HG02610 (cell line): ENCODE results near the gene TREH.
"Not testable (repeated sequence)": the region's sequence is repeated elsewhere in the genome, so short reads cannot be mapped to it uniquely, and the experiment has no call there.

ENCODE experiments used
- ATAC-seq: cut with Tn5 transposase; IDR thresholded peaks from one replicate; pipeline ENCODE4 v1.9.1; 2021; ENCODE audit warnings: mild to moderate bottlenecking, moderate library complexity; ENCODE audit not compliant: unreplicated experiment

TREH gene

DNA sequence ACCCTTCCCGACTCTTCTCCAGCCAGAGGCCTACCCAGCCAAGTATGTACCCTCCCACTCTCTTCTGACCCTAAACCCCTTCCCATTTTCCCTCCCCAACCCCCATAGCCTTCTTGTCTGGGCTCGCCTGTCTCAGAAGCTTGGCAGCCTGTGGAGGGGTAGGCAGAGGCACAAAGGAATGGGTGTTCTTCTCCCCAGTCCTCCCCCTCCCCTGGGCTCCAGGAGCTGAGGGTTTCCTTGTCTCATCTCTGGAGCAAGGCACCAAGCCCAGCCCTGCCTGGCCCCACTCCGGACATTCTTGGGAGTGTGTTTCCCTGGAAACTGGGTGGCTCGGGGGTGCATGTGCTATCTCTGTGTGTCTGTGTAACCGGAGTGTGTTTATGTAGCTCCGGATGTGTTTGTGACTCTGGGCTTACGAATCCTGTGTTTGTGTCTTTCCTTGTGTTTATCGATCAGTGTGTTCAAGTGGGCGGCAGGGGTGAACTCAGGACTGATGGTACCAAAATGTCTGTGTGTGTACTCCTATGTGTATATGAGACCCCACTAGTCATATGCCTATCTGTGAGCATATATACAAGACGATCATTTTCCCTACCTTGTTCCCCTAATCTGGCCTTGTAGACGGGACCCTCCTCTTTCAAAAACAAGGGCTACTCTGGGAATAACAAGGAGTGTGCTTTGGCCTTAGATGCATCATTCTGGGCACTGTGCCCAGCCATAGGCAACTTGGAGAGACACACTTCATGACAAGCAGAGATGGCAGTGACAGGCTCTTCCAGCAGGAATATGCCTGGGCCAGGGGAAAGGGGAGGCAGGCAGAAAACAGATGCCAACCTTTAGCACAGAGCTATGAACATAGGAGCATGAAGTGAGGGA, 61.1 kb downstream of the TREH start:
- no peak for ATAC-seq

DNA sequence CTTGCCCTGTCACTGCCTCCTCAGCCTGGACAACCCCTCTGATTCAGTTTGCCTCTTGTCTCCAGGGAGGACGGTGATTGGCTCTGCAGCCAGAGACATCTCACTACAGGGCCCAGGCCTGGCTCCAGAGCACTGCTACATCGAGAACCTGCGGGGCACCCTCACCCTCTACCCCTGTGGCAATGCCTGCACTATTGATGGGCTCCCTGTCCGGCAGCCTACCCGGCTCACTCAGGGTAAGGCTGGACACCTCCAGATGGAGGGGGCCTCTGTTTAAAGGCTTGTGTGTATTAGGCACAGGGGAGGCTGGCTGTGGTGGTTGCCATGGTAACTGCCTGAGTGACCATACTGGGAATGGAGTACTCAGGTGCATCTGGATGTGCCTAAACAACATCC, 63.5 kb downstream of the TREH start:
- ATAC-seq, result no peak

DNA sequence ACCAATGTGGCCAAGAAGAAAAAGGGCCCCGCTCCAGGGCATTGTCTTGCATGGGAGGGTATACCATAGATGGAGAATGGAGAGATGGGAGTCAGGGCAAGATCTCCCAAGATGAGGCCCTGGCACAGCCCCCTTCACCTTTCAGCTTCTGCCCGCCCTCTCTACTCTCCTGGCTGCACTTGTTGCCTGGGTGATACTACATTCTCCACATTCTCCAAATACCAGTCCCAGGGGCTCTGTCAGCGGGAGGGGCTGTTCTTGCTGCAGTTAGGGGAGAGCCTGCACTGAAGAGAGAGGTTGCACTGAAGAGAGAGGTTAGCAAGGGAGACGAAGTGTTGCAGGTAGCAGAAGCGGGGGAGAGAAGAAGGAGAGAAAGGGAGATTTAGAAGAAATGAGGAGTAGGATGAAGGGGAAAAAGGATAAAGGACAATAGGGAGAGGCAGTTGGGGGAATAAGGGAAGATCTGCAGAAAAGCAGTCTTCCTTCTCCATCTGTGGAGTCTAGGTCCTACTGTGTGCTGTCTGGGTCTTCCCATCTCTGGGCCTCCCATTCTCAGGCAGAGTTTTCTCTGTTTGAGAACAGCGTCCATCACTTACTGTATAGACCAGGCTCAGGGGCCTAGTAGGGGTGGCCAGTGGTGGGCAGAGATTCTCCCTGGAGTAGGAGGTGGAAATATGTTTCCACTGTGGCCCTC, 64.0 kb downstream of the TREH start:
- no peak for ATAC-seq

DNA sequence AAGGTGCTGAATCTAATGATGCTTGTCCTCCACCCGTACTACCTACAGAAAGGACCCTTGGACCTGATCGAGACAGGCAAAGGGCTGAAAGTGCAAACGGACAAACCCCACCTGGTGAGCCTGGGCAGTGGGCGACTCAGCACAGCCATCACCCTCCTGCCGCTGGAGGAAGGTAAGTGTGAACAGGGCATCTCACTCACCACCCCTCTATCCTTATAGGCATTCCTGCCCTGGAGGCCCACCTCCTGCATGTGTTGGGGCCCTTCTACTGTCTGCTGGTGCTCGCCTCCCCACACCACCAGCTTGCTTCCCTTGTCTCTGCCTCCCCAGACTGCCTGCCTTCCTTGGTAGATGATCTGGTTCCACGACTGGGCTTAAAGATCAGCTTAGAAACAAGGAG, 64.9 kb downstream of the TREH start:
- no peak for ATAC-seq

DNA sequence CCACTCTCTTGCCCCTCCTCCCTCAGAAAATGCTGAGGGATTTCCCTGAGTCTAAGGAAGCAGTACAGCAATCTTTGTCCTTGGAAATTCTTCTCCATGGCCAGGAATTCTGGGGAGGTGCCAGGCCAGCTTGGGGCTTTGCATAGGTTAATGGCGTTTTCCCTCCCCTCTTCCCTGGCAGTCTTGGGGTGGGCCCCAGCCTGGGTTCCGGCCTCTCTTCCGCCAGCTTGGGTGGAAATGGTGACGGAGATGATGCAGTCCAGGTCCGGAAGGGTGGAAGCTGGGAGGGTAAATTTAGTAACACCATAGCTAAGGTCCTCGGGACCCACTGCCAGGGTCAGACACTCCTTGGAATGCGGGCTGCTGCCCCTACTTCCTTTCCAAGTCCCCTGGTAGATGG, 67.1 kb downstream of the TREH start:
- no peak for ATAC-seq

DNA sequence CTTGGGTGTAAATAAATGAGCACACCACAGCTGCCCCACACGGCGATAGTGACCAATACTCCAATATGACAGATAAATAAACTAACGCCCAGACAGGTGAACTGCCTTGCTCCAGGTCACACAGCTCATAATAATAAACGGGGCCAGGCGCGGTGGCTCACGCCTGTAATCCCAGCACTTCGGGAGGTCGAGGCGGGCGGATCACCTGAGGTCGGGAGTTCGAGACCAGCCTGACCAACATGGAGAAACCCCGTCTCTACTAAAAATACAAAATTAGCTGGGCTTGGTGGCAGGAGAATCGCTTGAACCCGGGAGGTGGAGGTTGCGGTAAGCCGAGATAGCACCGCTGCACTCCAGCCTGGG, 68.0 kb downstream of the TREH start:
- not testable (repeated sequence) for ATAC-seq

DNA sequence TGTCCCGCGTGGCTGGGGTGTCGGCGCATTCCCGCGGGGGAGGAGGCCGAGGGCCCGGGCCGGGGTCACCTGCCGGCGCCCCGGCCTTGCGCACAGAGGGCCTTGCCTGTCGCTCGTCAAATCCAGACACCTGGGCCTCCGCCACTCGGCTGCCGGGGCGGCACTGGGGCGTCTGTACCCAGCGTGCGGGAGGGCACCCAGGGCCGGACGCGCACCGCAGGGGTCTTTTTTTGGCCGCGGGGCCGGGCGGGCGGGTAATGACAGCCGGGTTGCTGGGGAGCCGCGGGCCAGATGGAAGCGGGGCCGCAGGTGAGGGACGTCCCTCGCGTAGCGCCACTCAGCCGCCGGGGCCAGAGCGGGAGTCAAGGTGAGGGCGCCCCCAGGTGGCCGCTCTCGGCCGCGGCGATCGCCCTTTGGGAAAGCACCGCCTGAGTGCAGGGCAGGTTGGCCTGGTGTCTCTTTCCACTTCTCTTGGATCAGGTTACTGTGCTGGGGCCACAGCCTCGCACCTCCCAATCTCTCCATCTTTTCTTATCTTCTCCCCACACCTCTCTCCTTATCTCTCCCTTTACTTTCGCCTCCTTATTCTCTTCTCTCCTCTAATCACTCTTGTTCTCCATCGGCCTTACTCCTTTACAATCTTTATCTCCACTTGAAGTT, 68.5 kb downstream of the TREH start:
- ATAC-seq, result no peak

DNA sequence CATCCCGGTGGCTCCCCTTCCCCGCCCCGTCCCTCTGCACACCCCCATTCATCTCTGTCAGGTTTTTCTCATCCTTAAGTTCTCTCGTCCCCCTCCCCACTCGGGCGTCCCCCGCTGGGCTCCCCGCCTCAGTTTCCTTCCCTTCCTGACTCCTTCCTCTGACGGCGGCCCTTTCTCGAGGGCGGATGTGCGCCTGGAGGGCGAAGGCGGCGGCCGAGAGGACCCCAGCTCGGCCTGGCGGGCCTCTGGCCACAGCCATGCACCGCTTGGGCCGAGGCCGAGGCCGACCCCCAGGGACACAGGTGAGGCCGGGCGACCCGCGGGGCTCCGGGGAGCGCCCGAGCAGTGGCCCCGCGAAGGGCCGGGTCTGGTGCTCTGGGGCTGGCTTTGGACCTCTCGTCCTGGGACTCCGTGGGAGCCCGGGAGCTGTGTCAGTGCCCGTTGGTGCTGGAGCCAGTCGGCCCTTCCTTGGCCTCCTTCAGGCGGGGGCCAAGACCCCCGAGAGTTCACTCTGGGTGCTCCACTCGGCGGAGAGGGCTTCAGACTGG, 69.2 kb downstream of the TREH start:
- no peak for ATAC-seq

DNA sequence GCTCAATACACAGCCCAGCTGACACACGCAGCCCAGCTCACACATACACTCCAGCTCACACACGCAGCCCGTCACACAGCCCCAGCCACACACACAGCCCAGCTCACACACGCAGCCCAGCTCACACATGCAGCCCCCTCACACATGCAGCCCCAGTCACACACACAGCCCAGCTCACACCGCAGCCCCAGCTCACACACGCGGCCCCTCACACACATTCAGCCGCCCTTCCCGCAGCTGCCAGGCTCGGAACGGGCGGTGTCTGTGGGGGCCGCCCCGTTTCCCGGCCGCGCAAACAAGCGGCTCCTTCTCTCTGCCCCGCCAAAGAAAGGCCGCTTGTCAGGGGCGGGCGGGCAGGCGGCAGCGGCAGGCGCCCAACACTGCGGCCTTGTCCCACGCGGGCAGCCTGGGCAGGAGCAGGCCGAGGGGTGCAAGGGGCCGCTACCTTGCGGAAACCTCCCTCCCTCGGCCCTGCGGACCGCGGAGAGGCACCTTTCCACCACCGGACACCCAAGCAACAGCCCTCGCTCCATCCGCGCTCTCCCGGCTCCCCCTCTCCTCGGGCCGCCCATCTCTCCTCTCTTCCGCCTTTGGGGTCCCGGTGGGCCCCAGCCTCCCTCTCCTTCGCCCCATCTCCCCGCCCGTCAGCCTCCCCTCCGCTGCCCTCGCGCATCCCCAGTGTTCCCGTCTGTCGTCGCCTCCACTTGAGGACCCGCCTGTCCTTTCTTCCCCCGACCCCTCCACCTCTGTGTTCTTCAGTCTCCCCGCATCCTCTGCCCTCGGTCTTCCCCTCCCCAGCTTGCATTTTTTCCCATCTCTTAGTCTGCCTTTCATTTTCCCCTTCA, 69.8 kb downstream of the TREH start:
- no peak for ATAC-seq

DNA sequence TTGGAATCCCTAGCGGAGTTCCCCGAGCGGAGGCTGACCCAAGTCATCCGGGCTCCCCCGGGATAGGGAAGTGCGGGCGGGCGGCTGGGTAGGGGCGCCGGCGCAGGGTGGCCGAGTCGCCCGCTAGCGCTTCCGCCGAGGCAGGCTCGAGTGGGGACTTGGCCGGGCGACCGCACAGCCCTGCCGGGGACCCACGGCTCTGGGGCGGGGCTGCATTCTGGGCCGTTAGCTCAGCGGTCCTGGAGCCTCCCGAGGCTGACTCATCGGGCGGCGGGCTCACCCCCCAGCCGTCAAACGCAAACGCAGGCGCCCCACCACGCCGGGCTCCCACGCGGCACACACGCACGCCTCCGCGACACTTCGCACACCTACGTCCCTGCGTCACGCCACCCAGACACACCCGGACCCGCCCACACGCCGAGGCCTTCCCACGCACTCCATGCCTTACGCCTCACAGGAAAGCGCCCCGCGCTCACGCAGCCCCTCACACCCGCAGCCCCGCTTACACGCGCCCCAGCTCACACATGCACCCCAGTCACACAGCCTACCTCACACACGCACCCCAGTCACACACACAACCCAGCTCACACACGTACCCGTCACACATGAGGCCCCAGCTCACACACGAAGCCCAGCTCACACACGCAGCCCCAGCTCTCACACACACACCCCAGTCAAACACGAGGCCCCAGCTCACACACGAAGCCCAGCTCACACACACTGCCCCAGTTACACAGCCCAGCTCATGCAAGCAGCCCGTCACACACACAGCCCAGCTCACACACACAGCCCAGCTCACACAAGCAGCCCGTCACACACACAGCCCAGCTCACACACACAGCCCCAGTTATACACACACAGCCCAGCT, 70.9 kb downstream of the TREH start:
- no peak for ATAC-seq

DNA sequence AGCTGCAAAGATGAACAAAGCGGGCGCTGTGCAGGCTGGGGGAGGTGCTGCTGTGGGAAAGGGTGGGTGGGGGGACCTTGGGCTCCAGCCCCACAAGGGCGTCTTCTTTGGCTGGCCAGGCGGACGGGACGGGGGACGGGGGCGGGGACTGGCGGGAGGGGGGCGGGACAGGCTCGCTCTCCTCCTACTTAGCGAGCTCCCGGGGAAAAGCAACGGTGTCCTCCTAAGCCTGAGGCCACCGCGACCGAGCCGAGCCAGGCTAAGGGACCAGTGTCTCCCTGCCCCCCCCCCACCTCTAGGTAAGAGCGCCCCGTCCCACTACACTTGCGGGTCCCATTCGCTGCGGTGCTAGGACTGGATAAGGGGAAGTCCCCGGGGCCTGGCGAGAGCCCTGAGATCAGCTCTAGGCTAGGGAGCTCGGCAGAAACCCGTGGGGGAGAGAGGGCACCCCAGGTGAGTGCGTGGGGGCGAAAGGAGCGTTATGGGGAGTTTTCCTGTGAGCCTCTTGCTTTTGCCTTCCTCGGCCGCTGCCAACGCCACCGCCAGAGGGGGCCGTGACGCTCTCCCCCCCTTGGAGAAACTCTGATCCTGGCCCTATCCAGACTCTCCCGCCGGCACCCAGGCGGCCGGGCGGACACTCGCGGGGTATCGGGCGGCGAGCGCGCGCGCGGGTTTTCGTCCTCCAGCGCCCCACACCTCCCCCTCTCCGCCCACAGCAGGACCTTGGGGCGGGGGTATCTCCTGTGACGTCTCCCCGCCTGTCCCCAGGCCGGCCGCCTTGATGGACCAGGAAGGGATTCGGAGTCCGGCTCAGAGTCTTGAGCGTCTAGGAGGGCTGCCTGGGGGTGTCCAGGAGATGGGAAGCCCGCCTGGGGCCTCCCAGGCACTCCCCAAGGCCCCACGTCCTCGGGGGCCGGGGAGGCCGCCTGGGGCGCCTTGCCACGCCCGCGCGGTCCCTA, 71.8 kb downstream of the TREH start, which contains the start of gene PHLDB1:
Gene PHLDB1 (plus strand): TSS at position 215 of the 959 bp plus-strand sequence. CDS start 6,222 bp downstream, outside the sequence.
- ATAC-seq, result no peak
